ENCODE data around the gene NUB1.

GRCh38 chr7:151410405-151411390 lies 69.1 kb downstream of the NUB1 start:
- TF ChIP-seq, protein P1, sequence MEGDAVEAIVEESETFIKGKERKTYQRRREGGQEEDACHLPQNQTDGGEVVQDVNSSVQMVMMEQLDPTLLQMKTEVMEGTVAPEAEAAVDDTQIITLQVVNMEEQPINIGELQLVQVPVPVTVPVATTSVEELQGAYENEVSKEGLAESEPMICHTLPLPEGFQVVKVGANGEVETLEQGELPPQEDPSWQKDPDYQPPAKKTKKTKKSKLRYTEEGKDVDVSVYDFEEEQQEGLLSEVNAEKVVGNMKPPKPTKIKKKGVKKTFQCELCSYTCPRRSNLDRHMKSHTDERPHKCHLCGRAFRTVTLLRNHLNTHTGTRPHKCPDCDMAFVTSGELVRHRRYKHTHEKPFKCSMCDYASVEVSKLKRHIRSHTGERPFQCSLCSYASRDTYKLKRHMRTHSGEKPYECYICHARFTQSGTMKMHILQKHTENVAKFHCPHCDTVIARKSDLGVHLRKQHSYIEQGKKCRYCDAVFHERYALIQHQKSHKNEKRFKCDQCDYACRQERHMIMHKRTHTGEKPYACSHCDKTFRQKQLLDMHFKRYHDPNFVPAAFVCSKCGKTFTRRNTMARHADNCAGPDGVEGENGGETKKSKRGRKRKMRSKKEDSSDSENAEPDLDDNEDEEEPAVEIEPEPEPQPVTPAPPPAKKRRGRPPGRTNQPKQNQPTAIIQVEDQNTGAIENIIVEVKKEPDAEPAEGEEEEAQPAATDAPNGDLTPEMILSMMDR (IDR thresholded peaks at IDR 0.05): no peak
- no peak for TF ChIP-seq POLR2A (IDR thresholded peaks at IDR 0.05)
